C1 segment of cervical spinal cord (tissue), 14 donors: ENCODE data around the gene SCO1.
"Not testable (repeated sequence)": the region's sequence is repeated elsewhere in the genome, so short reads cannot be mapped to it uniquely, and the experiment has no call there.

Experiments
- DNase-seq, 14 donors: peaks; one replicate each; lab custom pipeline; 2025; lab: John Stamatoyannopoulos, UW

SCO1 gene

DNA sequence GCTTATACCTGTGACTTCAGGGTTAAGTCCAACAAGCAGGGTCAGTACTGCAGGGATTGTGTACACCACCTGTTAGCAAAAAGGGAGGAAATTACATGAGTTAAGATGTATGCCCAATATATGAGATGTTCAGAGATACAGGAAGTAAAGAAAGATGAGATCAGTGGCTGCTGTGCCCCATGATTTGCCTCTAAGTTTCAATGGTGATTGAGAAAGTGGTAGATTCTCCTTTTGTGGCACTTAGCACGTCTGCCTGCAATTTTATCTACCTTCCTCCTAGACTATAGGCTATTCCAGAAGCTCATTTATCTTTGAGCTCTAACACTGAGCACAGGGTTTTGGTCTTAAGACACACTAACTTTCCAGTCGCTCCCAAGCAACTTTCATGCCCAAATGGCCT lies 28.9 kb upstream of the SCO1 start:
- DNase-seq: no peak

DNA sequence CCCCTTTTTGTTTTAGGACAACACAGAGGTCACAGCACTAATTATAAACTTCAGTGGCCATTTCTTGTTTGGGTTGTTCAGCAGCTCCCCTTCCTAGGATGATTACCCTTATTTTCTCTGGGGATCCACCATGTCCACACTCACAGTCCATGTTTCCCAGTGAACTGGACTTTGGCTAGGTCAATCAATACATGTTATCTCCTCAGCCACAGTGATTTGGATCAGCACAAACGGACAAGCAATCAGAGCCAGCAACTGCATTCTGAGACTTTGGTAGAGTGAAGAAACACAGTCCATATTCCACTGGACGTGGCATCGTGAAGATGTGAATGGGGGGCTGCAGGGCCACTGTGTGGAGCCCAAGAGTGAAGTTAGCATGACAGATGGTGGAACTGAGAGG lies 27.9 kb upstream of the SCO1 start:
- DNase-seq: no peak

DNA sequence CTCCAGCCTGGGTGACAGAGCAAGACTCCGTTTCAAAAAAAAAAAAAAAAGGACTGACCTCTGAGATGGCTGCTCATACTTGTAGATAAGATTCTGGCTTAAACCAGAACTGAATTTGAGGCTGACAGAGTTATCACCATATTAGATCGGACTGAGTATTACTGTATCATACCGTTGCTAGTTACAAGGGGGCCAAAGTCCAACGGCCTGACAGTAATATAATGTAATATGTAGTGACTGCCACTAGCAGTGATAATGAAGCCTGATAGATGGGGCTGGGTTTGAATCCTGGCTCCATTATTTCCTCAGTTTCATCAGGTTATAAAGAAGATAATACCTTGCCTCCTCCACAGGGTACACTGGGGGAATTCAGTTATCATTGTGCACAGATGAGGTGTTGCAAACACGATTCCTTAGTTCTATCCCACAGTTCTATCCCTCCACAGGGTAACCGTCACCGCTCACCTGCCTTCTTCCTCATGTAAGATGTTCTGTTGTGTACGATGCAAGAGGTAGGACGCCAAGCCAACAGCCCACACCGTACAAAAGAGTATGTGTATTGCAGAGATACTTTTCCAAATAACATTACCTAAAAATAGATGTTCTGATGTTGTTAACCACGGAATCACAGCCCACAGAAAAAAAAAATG lies 27.3 kb upstream of the SCO1 start:
- DNase-seq: no peak

DNA sequence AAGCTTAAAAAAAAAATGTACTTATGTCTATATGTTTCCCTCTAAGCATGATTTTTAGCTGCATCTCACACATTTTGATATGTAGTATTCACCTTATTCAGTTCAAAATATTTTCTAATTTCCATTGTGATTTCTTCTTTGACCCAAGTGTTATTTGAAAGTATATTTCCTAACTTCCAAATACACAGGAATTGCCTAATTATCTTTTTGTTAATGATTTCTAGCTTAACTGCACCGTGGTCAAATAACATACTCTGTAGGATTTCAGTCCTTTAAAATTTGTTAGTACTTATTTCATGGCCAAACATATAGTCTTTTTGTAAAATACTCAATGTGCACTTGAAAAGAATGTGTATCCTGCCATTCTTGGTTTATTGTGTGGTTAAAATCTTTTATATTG lies 21.2 kb upstream of the SCO1 start:
- DNase-seq: no peak

DNA sequence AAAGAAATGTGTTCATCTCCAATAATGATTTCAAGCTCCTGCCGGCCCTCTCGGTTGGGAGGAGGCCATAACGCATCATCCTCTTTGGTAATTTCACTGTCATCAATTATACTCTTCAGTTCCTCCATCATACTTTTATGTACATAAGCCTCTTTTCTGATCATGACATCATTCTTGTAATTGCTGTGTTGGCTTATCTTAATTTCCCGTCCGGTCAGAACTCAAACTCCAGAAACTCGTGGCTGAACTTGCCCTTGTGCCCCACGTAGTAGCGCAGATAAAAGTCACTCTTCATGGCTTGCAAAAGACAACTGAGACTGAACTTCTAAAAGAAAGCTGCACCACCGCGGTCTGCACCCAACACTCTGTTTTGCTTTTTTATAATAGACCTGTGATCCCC lies 18.9 kb upstream of the SCO1 start:
- DNase-seq: no peak

DNA sequence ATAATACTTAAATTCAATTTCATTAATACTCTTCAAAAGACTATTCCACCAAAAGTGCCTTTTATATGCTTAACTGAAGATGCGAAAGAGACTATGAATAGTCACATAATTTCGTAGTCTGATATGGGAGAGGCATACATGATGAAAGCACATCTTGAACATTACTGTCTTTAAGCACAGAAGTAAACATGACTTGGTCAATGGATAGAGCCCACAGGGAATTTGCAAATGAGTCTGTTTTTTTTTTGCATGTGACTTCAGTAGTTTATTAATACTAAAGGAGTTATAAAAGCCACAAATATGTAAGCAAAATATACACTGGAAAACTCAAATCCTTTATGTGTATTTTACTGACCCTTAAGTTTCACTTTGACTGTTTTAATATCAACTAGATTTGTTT lies 16.0 kb upstream of the SCO1 start:
- no peak for DNase-seq

DNA sequence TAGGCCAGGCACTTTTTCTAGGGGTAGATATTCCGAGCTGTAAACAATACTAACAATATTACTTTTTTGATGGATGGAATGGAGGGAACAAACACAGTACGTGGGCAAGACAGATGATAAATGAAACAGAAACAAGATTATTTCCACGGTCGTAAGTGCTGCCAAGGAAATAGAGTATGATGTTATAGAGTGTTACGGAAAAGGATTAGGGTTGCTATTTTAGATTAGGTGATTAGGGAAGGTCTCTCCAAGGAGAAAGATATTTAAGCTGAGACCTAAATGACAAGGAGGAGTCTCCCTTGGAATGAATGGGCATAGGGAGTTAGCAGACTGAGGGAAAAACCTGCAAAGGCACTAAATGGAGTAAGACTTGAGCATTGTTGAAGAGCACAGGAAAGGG lies 8.4 kb upstream of the SCO1 start:
- DNase-seq: no peak

DNA sequence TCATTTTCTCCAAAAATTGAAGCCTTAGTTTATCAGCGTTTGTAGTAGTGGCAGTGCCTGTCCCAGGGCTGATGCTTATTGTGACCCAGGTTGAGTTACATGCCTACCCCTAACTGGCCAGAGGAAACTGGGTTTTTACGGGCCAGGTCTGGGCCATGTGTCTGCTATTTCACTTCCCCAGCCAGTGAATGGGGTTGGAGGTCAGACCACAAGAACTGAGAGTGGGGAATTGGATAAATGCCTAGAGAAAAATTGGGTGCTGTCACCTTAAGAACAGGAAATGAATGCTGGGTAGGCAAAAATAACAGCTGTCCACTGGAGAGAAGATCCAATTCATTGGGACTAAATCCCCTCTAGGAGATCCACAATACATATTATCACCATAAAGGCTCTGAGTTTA lies 5.2 kb upstream of the SCO1 start:
- no peak for DNase-seq

DNA sequence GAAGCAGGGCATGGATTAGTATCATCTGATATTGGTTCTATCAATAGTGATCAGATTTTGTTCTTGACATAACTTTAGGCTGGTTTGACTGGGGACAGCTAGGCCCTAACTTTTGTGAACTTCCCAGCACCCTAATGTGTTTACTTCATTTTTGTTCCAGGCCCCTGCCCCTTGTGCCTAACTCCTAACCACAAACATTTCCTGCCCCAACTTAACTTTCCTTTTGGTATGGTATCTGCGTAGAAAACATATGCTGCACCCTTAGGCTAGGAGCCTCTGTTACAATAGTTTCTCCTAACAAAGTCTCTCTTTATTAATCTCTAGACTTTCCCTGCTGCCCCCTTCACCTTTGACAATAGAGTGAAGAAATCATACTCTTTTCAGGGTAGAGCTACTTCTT lies 2.5 kb upstream of the SCO1 start:
- no peak for DNase-seq

DNA sequence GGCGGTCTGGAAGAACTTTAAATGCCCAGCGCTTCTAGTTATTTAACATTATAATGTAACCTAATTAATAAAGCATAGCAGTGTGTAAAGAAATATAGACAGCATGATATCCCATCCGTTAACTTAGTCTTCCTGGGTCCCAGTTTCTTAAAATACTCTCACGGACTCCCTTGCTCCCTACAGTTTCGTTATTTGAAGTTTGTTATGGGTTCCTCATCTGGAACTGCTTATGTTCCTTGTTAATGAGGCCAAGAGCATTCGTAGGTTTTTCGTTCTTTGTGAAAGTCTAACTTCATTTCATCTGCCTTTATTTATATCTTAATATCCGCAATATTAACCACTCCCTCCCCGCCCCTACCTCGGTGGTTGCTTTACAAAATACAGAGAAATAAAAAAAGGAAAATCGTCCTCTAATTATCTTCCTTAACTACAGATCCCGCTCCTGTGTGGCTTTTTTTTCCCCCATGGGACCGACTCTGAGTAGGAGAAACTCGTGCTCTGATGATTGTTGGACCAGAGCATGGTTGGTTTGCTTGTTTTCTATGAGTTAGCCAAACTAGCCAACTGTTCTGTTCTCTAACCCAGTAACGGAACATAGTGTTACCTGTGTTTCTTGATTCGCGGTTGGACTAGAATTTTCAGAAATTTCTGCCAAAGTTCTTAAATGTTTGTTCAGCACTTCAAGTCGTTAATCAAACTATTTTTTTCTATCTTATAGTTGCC lies 924 bp upstream of the SCO1 start:
- DNase-seq: no peak

DNA sequence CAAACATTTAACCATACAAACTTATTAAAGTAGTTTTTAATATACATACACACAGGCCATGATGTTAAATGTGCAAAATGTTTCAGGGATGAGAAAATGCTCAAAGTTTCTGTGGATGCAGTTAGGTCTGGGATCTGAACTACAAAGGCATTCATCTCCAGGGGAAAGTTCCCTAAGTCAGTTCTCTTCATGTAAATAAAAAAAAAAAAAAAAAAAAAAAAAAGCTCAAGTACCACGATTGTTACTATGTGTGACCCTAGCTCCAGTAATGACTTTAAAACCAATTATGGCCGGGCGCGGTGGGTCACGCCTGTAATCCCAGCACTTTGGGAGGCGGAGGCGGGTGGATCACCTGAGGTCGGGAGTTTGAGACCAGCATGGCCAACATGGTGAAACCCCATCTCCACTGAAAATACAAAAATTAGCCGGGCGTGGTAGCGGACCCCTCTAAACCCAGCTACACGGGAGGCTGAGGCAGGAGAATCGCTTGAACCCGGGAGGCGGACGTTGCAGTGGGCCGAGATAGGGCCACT lies 1.4 kb downstream of the SCO1 start:
- DNase-seq: not testable (repeated sequence)

DNA sequence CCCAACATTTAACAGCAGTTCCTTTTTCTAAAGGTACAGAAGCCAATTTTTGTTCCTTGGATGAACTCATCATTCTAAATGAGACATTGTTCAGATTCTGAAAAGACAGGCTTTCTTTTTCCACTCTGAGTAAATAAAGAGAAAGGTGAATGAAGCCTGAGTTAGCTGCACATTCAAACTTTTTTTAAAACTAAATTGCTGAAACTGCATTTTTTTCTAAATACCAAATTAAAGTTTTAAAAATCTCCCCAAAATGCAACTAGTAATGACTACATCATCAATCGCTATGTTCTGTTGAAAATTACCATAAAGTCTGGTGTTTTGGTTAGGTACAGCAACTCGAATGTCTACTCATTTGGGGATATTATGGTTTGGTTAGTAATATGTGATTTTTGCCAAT lies 9.8 kb downstream of the SCO1 start:
- no peak for DNase-seq

DNA sequence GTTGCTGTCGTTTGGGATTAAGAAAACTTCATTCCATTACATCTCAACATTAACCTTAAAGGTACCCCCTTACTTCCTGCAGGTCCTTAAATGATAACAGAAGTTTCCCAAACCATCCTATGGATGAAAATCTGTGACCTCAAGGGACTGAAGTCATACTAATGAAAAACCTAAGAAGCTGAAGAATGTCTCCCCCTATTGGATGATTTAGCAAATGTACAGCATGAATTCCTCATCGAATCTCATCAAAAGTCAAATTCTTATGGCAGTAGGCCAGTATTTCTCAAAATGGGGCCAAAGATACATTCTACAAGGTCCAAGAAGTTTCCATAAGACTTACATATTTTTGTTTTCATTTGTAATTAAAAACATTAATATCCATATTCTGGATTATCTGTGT lies 13.5 kb downstream of the SCO1 start:
- no peak for DNase-seq

DNA sequence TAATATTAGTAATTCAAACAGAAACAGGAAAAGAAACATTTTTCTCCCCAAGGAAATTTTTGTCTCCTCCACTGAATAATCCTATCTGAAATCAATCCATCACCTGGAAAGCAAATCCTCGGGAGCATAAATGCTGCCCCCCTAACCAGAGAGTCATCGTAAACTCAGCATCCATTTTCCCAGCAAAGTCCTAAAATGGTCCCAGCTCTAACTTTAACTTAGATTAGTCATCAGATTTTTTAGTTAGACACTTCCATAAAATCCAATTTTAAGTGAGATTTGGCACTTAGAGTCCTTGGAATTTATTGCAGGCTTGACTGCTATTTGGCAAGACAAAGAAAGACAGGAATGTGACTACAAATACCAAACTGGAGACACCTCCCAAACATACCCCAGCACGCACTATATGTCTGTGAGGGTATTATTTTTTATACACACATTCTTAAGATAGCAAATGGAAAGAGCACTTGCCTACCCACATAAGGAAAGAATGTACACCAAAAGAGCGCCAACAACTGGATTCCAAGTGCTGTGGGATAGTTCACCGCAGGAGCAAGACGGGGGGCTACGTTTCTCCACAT lies 15.4 kb downstream of the SCO1 start:
- DNase-seq: no peak

DNA sequence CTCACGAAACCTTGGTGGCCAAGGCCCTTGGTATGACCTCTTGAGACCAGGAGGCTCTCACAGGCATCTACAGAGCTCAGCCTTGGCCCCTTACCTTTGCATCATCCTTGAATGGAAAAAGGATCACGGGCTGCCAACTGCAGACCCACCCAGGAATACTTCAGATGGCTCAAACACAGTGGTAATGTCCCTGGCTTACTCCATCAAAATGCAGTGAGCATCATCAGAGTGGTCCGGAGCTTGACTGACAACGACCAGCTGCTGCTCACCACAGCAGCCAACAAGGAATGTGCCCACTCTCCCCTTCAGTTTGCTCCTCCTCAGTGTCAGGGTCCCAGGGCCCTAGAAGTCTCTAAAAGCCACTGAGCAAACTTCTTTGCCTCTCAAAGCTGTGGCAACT lies 22.6 kb downstream of the SCO1 start:
- no peak for DNase-seq

DNA sequence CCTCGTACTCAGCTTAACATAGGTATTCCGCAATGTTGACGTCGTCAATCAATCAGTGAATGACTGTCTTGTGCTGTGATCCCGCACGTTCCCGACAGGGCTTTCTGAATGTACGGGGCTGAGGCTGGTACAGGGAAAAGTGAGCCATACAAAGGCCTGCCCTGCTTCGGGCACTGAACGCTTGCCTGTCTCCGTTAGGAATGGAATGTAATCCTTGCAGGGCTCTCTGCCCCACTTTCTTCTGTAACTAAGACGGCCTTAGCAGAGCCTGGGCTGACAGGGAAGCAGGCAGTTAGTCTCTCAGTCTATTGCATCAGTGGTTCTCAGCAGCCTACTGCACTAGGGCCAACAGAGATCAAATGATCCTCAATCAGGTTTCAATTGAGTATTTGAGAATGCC lies 24.0 kb downstream of the SCO1 start:
- DNase-seq: no peak

DNA sequence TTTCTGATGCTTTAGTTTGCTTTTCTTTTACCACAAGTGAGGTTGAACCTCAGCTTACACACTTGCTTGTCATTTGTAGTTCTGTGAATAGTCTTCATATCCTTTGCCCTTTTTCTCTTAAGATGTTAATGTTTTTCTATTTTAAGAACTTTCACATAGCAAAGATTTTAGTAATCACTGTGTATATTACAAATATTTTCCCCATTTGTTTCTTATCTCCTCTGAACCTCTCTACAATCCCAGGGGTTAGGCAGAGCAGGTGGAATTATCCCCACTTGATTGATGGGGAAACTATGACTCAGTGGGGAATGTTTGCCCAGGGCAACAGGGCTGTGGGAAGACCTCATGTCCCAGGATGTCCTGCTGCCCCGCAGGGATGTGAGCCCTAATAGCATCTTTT lies 28.6 kb downstream of the SCO1 start:
- DNase-seq: no peak

DNA sequence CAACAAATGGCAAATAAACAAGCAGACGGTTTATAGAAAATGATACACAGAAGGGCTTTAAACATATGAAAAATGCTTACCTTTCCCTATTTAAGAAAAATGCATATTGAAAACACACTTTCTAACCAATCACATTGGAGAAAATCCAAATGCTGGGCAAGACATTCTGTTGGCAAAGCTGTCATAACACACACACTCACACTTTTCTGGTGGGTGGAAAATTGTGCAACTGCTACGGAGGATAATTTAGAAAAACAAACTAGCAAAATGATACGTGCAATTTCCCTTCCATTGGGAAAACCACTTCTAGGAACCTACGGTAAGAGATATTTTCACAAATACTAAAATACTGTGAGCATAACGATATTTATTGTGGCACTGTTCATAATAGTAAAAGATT lies 30.4 kb downstream of the SCO1 start:
- no peak for DNase-seq

DNA sequence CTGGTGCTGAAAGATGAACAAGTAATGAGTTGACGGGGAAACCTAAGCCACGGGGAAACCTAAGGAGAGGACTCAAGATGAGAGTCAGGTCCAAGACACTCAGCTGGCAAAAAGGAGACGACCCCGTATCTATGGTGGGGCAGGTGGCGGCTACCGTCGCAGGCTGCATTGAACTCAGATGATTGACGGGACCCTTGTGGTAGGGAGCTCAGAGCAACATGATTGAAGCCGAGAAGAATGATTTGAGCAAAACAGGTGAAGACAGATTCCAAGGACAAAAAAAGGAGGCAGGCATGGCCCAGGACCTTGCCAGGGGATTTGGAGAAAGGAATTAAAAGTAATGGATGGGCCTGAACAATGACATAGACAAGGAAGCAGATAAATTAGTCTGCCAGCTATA lies 32.8 kb downstream of the SCO1 start:
- DNase-seq: no peak

DNA sequence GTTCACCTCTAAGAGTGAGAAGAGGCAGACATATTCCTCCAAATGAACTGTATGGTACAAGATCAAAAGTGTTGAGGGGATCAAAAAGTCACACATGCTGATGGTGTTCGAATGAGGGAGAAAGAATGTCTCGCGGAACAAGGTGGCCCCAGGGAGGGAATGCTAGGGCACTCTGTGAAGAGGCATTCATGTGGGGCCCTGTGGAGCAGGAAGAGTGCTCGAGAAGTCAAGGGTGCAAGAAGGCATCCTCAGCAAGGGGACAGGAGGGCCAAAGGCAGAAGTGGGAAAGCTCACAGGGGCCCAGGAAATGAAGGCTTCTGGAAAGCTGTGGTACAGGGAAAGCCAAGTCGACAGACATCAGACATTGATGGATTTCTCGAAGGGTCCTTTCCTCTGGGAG lies 34.1 kb downstream of the SCO1 start:
- no peak for DNase-seq

DNA sequence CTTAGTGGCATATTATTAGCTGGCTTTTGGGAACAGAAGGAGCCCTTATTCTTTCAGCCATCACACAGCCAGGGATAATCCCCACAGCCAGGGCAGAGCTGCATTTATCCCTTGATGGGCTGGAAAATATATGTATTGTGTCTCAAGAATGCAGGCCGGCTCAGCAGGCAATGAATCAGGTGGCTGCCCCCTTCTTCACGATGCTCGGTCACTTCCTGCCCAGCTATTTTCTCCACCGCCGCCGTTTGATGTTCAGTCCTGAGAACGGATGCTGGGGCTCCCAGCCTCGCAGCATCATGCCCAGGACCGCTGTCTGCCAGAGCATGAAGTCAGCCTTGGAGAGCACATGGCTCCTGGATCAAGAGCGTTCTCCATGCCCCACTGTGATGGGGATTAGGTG lies 35.9 kb downstream of the SCO1 start:
- no peak for DNase-seq

DNA sequence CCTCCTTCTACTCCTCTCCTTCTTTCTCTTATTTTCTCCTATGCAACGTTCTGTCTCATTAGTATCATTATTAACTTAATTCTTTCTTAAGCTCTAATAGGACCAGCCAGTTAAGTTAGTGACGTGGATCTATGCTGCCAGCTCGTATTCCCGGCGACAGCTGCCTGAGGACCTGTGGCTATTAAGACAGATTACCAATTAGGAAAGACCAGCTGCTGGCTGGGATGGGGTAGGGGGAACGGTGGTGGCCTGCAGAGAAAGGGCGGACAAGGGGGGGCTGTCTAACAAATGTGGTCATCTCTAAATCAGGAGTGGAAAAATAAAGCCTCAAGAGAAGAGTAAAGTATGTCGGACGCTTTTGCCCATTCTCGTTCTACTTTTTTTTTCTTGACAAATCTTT lies 39.5 kb downstream of the SCO1 start:
- no peak for DNase-seq

DNA sequence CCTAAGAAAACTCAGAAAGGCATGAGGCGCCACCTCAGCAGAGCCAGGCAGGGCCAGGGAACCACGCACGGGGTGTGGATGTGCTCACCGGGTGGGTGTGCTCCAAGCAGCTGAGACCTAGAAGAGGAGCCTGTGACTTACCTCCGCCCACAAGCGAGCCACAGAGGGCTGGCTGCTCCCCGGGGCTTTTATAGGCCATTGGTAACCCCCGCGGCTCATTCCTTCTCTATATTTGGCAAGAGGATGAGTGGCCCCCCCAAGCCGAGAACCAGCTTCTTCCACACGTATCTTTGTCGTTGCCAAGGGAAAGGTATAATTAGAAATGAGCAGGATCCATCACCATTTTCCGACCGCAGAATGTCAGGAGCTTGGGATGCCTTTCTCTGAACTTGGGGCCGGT lies 40.2 kb downstream of the SCO1 start, which contains the start of gene MYH3:
Gene MYH3, minus strand, starts transcription at position 162 of the 400 bp plus-strand sequence. CDS start 2,245 bp downstream, outside the sequence.
- DNase-seq: no peak
